Fibroblast of mammary gland (primary cell): ENCODE results near the gene GABRG2.

ENCODE experiments used
- DNase-seq: peaks from one replicate; pipeline ENCODE4 v3.0.0-alpha.2; 2010; ENCODE audit warnings: low read depth
- H3K4me3 ChIP-seq: 2 replicates; pipeline ENCODE4 v1.5.1; 2011; ENCODE audit warnings: low read depth, mild to moderate bottlenecking, low read length, moderate library complexity; ENCODE audit not compliant: control insufficient read depth
- TF ChIP-seq, protein P1 (sequence below): conservative IDR thresholded peaks from 2 replicates; pipeline ENCODE4 v1.5.1; 2011; ENCODE audit warnings: low read depth, low read length, inconsistent platforms; ENCODE audit not compliant: control insufficient read depth, insufficient read depth

The GABRG2 gene

DNA sequence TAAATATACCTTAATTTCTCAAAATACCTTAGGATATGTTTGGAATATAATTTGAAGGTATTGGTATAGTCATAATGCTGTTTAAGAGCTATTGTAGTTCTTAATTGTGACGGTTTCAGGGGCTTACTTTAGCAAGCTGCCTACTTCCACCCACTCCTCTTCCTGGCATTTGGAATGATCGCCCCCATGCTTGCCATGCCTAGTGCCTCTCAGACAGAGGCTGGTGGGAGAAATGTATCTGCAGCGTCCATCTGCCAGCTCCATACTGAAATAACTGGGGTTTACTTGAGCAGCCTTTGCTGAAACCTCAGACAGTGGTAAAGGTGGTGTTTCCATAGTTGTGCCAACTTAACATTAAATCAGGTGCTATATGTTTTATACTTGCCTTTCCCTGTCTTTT, 52.2 kb downstream of the GABRG2 start:
- DNase-seq, result no peak
- H3K4me3 ChIP-seq, result no peak overlapping the region
- TF ChIP-seq, protein P1, sequence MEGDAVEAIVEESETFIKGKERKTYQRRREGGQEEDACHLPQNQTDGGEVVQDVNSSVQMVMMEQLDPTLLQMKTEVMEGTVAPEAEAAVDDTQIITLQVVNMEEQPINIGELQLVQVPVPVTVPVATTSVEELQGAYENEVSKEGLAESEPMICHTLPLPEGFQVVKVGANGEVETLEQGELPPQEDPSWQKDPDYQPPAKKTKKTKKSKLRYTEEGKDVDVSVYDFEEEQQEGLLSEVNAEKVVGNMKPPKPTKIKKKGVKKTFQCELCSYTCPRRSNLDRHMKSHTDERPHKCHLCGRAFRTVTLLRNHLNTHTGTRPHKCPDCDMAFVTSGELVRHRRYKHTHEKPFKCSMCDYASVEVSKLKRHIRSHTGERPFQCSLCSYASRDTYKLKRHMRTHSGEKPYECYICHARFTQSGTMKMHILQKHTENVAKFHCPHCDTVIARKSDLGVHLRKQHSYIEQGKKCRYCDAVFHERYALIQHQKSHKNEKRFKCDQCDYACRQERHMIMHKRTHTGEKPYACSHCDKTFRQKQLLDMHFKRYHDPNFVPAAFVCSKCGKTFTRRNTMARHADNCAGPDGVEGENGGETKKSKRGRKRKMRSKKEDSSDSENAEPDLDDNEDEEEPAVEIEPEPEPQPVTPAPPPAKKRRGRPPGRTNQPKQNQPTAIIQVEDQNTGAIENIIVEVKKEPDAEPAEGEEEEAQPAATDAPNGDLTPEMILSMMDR, result no peak

DNA sequence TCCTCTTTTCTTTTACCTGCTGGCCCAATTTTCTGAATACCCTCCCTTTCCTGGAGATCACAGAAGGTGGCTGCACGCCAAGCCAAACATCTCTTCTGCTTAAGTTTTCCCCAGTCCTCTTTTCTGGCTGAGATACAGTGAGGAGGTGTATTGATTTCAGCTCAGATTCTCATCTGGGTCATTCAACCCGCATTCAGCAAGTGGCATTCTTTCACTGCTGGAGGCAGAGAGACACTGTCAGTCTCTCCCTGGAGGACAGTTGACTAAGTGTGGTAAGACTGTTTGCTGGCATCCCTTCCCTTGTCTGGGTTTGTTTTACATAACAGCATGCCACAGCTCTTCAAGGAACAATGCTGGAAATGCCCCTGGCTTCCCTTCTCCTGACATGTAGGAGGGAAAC, 60.5 kb downstream of the GABRG2 start:
- H3K4me3 ChIP-seq, result no peak overlapping the region
- TF ChIP-seq, protein P1, result no peak
- no peak for DNase-seq

DNA sequence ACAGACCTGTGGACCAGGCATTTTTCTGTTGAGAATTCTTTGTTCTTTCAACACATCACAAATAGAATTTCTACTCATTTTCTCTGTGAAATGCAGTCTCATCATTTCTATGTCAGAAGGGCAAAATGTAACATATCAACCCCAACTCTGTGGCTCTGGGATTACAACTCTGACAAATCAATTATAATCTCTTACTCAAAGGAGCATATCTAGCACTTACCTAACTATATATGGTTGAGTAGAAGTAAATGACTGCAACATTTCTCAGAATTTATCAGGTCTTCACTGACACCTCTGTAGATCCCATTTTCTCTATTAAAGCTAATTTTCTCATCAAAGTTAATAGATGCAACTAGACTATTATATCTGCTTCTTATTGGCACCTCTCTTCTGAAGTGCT, 64.8 kb downstream of the GABRG2 start:
- H3K4me3 ChIP-seq, result no peak overlapping the region
- TF ChIP-seq, protein P1, result no peak
- DNase-seq, result no peak

DNA sequence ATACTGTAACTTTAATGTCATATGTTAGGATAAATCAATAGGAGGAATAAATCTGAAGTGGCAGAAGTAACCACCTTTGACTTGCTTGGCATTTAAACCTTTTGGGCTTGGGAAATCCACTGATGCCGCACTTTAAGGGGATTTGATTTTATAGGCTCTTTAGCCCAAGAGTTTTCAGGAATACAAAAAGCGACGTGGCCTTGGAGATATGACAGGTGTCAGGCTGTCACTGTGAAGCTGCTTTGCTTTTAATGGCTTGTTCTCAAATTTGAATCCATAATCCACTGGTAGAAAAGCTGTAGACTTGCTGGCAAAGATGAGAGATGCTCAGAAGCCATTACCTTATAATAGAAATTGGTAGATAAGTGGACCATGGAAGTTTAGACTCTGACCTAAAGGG, 71.6 kb downstream of the GABRG2 start:
- no peak for DNase-seq
- TF ChIP-seq, protein P1, result no peak
- H3K4me3 ChIP-seq, result no peak overlapping the region

DNA sequence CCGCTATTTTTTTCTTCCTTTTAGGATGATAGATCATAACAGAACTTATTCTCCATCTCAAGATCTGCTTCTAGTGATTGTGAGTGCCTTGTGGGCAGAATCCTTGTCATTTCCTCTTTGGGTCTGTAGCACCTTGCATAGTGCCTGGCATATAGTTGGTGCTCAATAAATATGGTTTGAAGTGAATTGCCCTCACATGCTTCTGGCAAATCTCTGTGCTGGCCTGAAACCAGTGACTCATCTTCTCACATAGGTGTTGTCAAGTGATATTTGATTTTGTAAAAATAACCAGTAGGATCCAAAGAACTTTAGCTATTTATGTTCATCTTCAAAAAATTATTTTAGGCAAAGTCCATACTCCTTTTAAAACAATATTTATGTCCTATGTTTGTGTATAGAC, 86.7 kb downstream of the GABRG2 start:
- H3K4me3 ChIP-seq, result no peak overlapping the region
- DNase-seq, result no peak
- TF ChIP-seq, protein P1, result no peak

DNA sequence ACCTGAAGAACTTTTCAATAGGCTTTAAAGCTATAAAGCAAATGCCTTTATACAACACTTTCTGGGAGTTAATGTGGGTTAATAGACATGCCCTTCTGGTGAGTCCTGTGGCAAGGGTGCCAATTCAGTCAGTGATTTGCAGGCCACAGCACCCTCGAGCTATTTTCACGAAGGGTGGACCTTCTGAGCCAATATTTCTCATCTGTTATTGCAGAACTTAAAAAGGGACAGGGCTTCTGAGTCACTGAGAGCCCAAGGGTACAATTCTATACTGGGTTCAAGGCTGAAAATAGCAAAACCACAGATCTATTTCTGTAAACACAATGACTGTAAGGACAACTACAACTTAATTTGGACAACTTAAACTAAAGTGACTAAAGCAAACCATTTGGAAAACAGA, 92.8 kb downstream of the GABRG2 start:
- TF ChIP-seq, protein P1, result no peak
- no peak overlapping the region for H3K4me3 ChIP-seq
- DNase-seq, result no peak

DNA sequence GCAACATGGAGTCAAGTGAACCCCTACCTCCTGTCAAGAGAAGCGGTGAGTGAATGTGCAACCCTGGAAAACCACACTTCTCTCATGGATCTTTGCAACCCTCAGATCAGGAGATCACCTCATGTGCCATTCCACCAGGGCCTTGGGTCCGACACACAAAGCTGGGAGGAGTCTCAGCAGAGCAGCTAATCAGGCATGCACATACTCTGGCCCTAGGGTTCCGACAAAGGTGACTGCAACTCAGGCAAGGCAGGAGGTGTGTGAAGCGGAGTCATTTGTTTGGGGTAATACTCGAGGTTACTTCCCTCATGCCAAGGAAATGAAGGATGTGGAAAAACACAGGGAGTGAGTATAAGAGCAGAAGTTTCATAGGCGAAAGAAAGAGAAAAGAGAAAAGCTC, 96.1 kb downstream of the GABRG2 start:
- no peak overlapping the region for H3K4me3 ChIP-seq
- TF ChIP-seq, protein P1, result no peak
- no peak for DNase-seq
